Right lobe of liver (tissue), 6 donors: ENCODE data around the gene TFIP11. TPM values are rescaled to one million over a fixed set of nuclear protein-coding genes. Genes with fewer than 3 reads are reported as not detected.

ENCODE experiments used
- ATAC-seq, 4 donors: fragments of 200-7000 bp; cut with Tn5 transposase; one replicate each; pipeline ENCODE4 v1.9.1; 2020; ENCODE audit warnings: mild to moderate bottlenecking in 4 of 4, moderate library complexity in 4 of 4
- DNase-seq, 3 donors: peaks; one replicate each; pipeline ENCODE4 v3.0.0-alpha.2; 2020
- H3K27ac ChIP-seq, 3 donors: fragments of 200-600 bp; one replicate each; pipeline ENCODE4 v1.8.0; 2022
- H3K27me3 ChIP-seq, 2 donors: fragments of 200-600 bp; one replicate each; pipeline ENCODE4 v1.8.0; 2022
- H3K36me3 ChIP-seq, 4 donors: fragments of 200-600 bp; sonication (generic) in 1 of 4; one replicate each; pipeline versions ENCODE4 v1.5.1 to v1.8.0; 2017 to 2022; ENCODE audit warnings: control low read depth in 1 of 4
- H3K4me1 ChIP-seq, 4 donors: fragments of 200-600 bp; sonication (generic) in 1 of 4; one replicate each; pipeline versions ENCODE4 v1.5.1 to v1.8.0; 2017 to 2022; ENCODE audit warnings: control low read depth in 1 of 4
- H3K4me3 ChIP-seq, 3 donors: fragments of 200-600 bp; one replicate each; pipeline ENCODE4 v1.8.0; 2022
- H3K9me3 ChIP-seq, 4 donors: fragments of 200-600 bp; sonication (generic) in 1 of 4; one replicate each; pipeline versions ENCODE4 v1.5.1 to v1.8.0; 2017 to 2022; ENCODE audit warnings: control low read depth in 1 of 4
- CTCF ChIP-seq, 4 donors: fragments of 200-600 bp in 3 of 4; fragments of 450-650 bp in 1 of 4; IDR thresholded peaks; one replicate each; pipeline versions ENCODE4 v1.5.1 to v1.8.0; 2016 to 2022; ENCODE audit warnings: antibody characterized with exemption in 4 of 4, mild to moderate bottlenecking in 2 of 4
- POLR2A ChIP-seq: fragments of 450-650 bp; IDR thresholded peaks from one replicate; pipeline ENCODE4 v1.6.1; 2017; ENCODE audit warnings: antibody characterized with exemption, mild to moderate bottlenecking
- WGBS: methylation state at CpG from one replicate; pipeline ENCODE4 v1.1.6; 2018; ENCODE audit warnings: low coverage, low lambda C conversion rate; ENCODE audit not compliant: insufficient coverage; ENCODE audit errors: missing lambda C conversion rate; 5-methylcytosine and 5-hydroxymethylcytosine counted together
- intact Hi-C, 2 donors: fragments of 100-400 bp; cut with DNase I; formaldehyde crosslinking; loops; one replicate each; pipeline versions ENCODE4 v1.11.2 to v1.14.1; 2022
- total RNA-seq, 6 experiments: library from RNA; depleted of rRNA in 2 of 6; stranded (reverse); fragments of >200 nt in 2 of 6; fragmentation: NEBNext Ultra II Directional in 3 of 6; extraction: Animal tissue kit (Norgen Biotek cat#: 25700) in 3 of 6; gene quantifications; one replicate each; pipeline versions ENCODE4 v1.1.0 to v1.2.4, GENCODE V29; 2016 to 2023
- donor health status: DM: no; HTN: yes; CAD: no.
- donor health status: DM: no; HTN: no; CAD: no.
- donor health status: DM: no; HTN: no; CAD: no.
- donor health status: DM: no; HTN: yes; CAD: no.
- donor health status: DM: no; HTN: yes; CAD: no.

The TFIP11 gene
- total RNA-seq, 6 experiments from 2014 or later, result 17.0 to 24.1 (median 21.6) TPM

- Histone ChIP-seq H3K9me3 (no peaks in the 10 kb centered on the region), H3K27me3 (no peaks in the 10 kb centered on the region), H3K4me3 (no peak overlapping the region), H3K36me3 (peaks cover 0 to 29% (median 10%) of the 10 kb centered on the region in 4 donors), H3K27ac (no peak overlapping the region), H3K4me1 (no peaks in the 10 kb centered on the region)
- TF ChIP-seq POLR2A (no peak), CTCF (IDR thresholded peaks at IDR 0.05) (no peak)
- DNase-seq (no peak), ATAC-seq (no peak)
- intact Hi-C loops, result no loop called here
- 60% methylated on average over 1 of the region's 9 CpGs for WGBS
Observed at GRCh38 chr22:26450453-26451185, 61.7 kb downstream of the TFIP11 start.

- Histone ChIP-seq H3K9me3 (no peaks in the 10 kb centered on the region), H3K27me3 (no peaks in the 10 kb centered on the region), H3K4me3 (no peak overlapping the region), H3K4me1 (no peaks in the 10 kb centered on the region), H3K36me3 (peaks cover 0 to 25% (median 10%) of the 10 kb centered on the region in 4 donors), H3K27ac (no peak overlapping the region)
- DNase-seq (no peak), ATAC-seq (peak in 1 of 4 donors; percentile 28)
- intact Hi-C loops, result no loop called here
- no peak for TF ChIP-seq POLR2A
- TF ChIP-seq CTCF (IDR thresholded peaks at IDR 0.05), result no peak
- WGBS, result no CpG with 5 or more reads among the region's 6 CpGs
Observed at GRCh38 chr22:26448941-26449340, 63.3 kb downstream of the TFIP11 start.

- intact Hi-C loops, result no loop called here
- Histone ChIP-seq H3K27ac (no peak overlapping the region), H3K27me3 (no peaks in the 10 kb centered on the region), H3K9me3 (no peaks in the 10 kb centered on the region), H3K4me3 (no peak overlapping the region), H3K36me3 (peaks cover 0 to 19% (median 7%) of the 10 kb centered on the region in 4 donors), H3K4me1 (no peaks in the 10 kb centered on the region)
- ATAC-seq (no peak), DNase-seq (no peak)
- TF ChIP-seq POLR2A, result no peak
- no peak for TF ChIP-seq CTCF (IDR thresholded peaks at IDR 0.05)
- no CpG with 5 or more reads among the region's 5 CpGs for WGBS
Observed at GRCh38 chr22:26448334-26448733, 63.9 kb downstream of the TFIP11 start.

GRCh38 chr22:26447584-26448329 lies 64.5 kb downstream of the TFIP11 start:
- Histone ChIP-seq H3K4me3 (no peak overlapping the region), H3K9me3 (no peaks in the 10 kb centered on the region), H3K27ac (no peak overlapping the region), H3K4me1 (no peaks in the 10 kb centered on the region), H3K27me3 (no peaks in the 10 kb centered on the region), H3K36me3 (peaks cover 0 to 15% (median 5%) of the 10 kb centered on the region in 4 donors)
- 89% methylated on average over 8 of the region's 15 CpGs for WGBS
- no peak for DNase-seq
- no peak for ATAC-seq
- intact Hi-C loops, result no loop called here
- no peak for TF ChIP-seq CTCF (IDR thresholded peaks at IDR 0.05)
- TF ChIP-seq POLR2A, result no peak
